Dermis blood vessel endothelial cell (primary cell): ENCODE results near the gene SACS. TPM values are rescaled to one million over a fixed set of nuclear protein-coding genes. Genes with fewer than 3 reads are reported as not detected.
"Not testable (repeated sequence)": the region's sequence is repeated elsewhere in the genome, so short reads cannot be mapped to it uniquely, and the experiment has no call there.

Experiments
- DNase-seq: peaks from one replicate; pipeline ENCODE4 v3.0.0; 2010
- total RNA-seq: library from RNA; depleted of rRNA; stranded (reverse); fragments of >200 nt; gene quantifications from 2 replicates; pipeline ENCODE4 v1.2.3, GENCODE V29; 2014

SACS gene
- total RNA-seq, 1 donor from 2014 or later, result 62.3 TPM

- no peak for DNase-seq
Measured at GRCh38 chr13:23414682-23415081, 18.8 kb downstream of the SACS start.

DNA sequence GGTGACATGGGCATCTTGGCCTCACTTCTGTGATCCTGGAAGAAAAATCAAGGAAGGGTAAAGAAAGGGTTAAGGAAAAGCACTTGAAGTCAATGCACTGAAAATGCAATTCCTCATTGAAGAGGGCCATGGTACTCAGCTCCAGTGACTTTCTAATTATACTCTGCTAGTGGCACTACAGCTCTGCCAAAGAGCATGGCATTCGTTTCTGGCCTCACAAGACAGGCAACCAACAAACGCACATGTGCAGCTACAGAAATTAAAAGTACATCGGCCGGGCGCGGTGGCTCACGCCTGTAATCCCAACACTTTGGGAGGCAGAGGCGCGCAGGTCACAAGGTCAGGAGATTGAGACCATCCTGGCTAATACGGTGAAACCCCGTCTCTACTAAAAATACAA, 21.8 kb downstream of the SACS start:
- DNase-seq, result no peak

- peak; percentile 62 for DNase-seq
Measured at GRCh38 chr13:23411220-23411619, 22.3 kb downstream of the SACS start.

- DNase-seq, result no peak
Measured at GRCh38 chr13:23408026-23408425, 25.5 kb downstream of the SACS start.

GRCh38 chr13:23401156-23401555, 32.3 kb downstream of the SACS start:
- not testable (repeated sequence) for DNase-seq

GRCh38 chr13:23399347-23399746, 34.2 kb downstream of the SACS start:
- DNase-seq, result no peak

- no peak for DNase-seq
Measured at GRCh38 chr13:23394821-23395220, 38.7 kb downstream of the SACS start.

- DNase-seq, result no peak
Measured at GRCh38 chr13:23392925-23393645, 40.4 kb downstream of the SACS start.

GRCh38 chr13:23392313-23392712, 41.2 kb downstream of the SACS start:
- no peak for DNase-seq

DNA sequence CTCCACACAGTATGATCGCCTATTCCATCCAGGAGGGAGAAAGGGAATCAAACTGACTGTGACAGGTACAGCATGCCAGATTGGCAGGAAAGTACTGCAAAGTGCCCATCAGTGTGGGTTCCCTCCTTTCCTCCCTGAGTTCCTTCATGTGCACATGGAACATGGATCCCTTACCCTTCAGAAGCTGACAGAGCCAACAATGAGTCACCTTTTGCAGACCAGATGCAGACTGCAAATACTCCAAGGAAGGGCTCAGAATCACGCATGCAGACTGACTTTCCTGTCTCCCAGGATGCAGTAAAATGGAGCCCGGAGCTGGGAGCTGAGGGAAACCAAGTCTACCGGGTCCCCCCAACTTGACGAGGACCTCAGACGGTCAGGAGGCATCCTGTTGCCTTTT, 41.8 kb downstream of the SACS start:
- no peak for DNase-seq

- DNase-seq, result no peak
Measured at GRCh38 chr13:23386533-23386932, 47.0 kb downstream of the SACS start.

- DNase-seq, result no peak
Measured at GRCh38 chr13:23385931-23386330, 47.6 kb downstream of the SACS start.

GRCh38 chr13:23384111-23384510, 49.4 kb downstream of the SACS start:
- no peak for DNase-seq

- DNase-seq, result no peak
Measured at GRCh38 chr13:23383151-23383550, 50.4 kb downstream of the SACS start.

DNA sequence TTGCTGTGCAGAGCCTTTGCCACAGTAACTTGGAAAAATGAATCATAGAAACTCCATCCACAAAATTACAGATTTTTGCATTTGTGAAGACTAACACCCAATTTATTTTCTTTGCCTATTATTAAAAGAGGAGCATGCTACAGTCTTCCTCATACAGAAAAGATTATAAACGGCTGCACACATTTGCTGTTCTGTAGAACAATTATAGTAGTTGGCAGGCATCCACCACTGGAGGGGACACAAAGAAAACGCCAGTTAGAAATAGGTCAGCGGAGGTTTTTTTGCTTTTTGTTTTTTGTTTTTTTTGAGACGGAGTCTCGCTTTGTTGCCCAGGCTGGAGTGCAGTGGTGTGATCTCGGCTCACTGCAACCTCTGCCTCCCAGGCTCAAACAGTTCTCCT, 51.6 kb downstream of the SACS start:
- DNase-seq, result peak; percentile 58

DNA sequence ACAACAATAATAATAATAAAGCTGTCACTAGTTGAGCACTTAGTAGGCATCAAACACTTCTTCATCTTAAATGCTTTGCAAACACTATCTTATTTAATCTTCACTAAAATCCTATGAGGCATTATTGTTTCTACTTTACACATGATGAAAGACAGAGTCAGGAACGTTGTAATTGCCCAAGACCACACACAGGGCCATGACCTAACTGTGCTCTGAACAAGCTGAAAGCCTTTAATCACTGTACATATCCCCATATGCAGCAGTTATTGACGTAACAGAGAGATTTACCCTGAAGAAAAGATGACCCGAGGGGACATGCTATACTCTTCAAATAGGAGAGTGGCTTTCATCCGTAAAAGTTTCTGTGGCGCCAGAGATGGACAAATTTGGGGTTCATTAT, 53.0 kb downstream of the SACS start:
- no peak for DNase-seq

GRCh38 chr13:23377983-23378632, 55.4 kb downstream of the SACS start:
- DNase-seq, result peak; percentile 95

DNA sequence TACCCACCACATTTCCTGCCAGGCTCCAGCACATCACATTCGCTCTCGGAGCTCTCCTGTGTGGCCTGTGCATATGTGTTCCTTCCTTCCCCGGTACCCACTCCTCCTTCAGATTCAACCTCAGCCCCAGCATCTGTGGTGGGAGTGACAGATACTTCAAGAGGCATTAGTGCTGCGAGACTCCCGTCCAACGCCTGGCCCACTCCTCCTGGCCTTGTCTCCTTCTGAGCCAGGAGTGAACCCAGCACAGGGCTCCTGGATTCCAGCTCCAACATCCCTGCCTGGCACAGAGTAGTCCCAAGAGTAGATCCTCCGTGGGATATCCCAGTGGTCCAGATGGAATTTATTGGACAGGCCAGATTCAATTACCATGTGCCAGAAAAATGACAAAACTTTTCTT, 55.9 kb downstream of the SACS start:
- DNase-seq, result no peak

DNA sequence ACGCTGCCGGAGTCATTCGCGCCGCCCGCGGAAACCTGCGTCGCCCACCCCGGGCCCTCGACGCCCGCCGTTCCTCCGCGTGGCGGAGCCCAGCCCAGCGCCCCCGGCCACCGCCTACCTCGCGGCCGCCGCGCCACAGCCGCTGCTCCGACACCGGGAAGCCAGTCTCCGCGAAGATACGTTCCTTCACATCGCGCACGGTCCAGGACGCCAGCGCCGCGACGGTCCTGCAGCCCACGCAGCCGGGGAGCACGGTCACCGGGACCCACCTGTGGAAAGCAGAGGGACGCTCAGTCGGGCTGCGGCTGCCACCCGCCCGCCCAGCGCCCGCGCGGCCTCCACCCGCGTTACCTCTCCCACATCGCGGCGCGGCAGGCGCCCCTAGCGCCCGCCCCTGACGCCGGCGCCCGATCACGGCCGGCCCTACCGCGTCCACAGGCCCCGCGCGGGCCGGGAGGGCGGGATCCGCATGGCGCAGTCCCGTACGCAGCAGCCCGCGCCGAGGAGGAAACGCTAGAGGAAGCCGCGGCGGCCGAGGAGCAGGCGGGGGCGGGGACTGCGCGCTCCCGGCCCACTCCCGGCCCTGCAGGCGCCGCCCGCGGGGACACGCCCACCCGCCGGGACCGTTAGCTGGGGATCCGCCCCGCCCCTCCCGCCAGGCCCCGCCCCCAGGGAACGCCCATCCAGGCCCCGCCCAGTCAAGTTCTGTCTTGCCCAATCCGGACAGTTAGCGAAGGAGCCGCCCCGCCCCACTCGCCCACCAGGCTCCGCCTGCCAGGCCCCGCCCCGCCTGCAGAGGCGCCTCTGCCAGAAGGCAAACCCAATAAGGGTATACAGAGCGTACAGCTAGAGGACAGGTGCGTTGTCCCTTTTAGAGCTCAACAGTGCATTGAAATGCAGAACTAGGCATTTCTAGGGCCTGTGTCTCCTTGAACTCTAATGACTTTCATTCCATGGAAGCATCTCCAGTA, 58.2 kb downstream of the SACS start:
- DNase-seq, result peak; percentile 97

GRCh38 chr13:23372264-23372906, 61.1 kb downstream of the SACS start:
- peak; percentile 58 for DNase-seq

DNA sequence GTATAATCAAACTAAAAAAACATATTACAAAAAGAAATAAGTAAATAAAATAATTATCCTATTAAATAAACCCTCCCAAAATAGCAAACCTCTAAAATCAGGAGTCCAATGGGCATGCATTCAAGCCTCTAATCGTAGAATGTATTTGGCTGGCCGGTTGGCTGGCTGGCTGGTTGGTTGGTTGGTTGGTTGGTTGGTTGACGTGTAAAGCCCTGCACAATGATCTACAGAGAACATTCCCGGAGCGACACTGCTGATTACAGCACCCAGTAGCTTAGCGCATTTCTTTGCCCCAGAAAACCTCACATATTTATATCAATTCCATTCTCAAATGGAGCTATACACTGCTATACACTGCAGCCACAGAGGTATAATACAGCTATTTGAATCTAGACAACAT, 65.6 kb downstream of the SACS start:
- no peak for DNase-seq

DNA sequence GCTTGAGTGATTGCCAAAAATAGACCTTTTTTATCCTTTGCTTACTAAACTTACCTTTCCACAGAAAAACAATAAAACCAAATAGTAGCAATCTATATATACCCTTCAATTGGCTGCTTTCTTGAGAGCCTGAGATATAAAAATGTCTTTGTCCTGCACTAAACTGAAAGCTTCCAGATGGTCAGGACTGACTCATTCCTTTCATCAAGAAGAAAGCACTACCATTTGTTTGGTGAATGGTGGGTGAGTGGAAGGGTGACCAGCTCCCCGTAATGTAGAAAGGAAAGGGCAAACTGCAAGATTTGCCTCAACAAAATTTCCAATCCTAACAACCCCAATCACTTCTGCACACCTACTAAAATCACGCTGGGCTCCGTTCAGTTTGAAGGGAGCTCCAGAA, 67.8 kb downstream of the SACS start:
- DNase-seq, result no peak

DNA sequence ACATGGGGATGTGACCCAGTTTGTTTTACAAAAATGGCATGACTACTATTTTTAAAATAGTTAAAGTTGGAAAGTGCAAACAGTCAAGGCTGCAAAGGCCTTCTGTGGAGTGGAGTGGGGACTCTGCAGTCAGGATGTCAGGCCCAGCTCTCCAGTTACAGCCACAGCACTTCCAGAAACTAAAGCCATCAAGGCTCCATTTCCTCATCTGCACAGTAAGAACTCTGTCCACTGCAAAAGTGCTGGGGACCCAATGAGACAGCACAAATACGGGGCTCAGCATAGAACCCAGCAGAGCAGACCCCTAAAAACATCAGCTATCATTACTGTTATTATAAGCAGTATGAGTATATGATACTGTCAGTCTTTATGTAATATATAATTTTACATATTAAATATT, 73.6 kb downstream of the SACS start:
- DNase-seq, result no peak
